Vagina (tissue), 2 donors: Measurements from ENCODE around the gene PRIMA1. TPM values are rescaled to one million over a fixed set of nuclear protein-coding genes. Genes with fewer than 3 reads are reported as not detected.

ENCODE experiments used
- DNase-seq, 2 donors: peaks; one replicate each; pipeline ENCODE4 v3.0.0-alpha.2; 2017; ENCODE audit errors: extremely low spot score in 2 of 2
- H3K27ac ChIP-seq: fragments of 200-600 bp; sonication (generic); one replicate; pipeline ENCODE4 v1.5.1; 2019
- H3K27me3 ChIP-seq: fragments of 200-600 bp; sonication (generic); one replicate; pipeline ENCODE4 v1.5.1; 2019
- H3K36me3 ChIP-seq, 2 donors: fragments of 200-600 bp; sonication (generic); one replicate each; pipeline ENCODE4 v1.5.1; 2017 to 2019
- H3K4me1 ChIP-seq: fragments of 200-600 bp; sonication (generic); one replicate; pipeline ENCODE4 v1.5.1; 2019
- H3K4me3 ChIP-seq, 2 donors: fragments of 200-600 bp; sonication (generic); 1 replicate in 1 of 2; 2 replicates in 1 of 2; pipeline ENCODE4 v1.5.1; 2016 to 2019
- H3K9me3 ChIP-seq: fragments of 200-600 bp; sonication (generic); one replicate; pipeline ENCODE4 v1.5.1; 2019
- POLR2A ChIP-seq, 2 donors: fragments of 450-650 bp; IDR thresholded peaks; one replicate each; pipeline ENCODE4 v1.6.1; 2017; ENCODE audit warnings: antibody characterized with exemption in 2 of 2, mild to moderate bottlenecking in 2 of 2, moderate library complexity in 2 of 2
- POLR2AphosphoS5 ChIP-seq, 2 donors: sonication (generic); formaldehyde crosslinking; IDR thresholded peaks; one replicate each; pipeline ENCODE4 v1.9.0; 2017; ENCODE audit warnings: antibody characterized with exemption in 2 of 2, mild to moderate bottlenecking in 2 of 2, low read depth in 1 of 2; ENCODE audit not compliant: insufficient read depth in 1 of 2
- intact Hi-C: fragments of 100-400 bp; cut with DNase I; formaldehyde crosslinking; loops from one replicate; pipeline ENCODE4 v1.15.1; 2023
- total RNA-seq: library from RNA; depleted of rRNA; stranded (reverse); fragments of >200 nt; gene quantifications from one replicate; pipeline ENCODE4 v1.2.3, GENCODE V29; 2016
- TF ChIP-seq, protein P1 (sequence below), 3 experiments: fragments of 450-650 bp in 2 of 3; fragments of 200-600 bp in 1 of 3; sonication (generic) in 1 of 3; IDR thresholded peaks; one replicate each; pipeline ENCODE4 v1.5.1; 2017 to 2019; ENCODE audit warnings: antibody characterized with exemption in 3 of 3, mild to moderate bottlenecking in 2 of 3, moderate library complexity in 2 of 3

The PRIMA1 gene
- total RNA-seq, 1 donor from 2014 or later, result 6.1 TPM

DNA sequence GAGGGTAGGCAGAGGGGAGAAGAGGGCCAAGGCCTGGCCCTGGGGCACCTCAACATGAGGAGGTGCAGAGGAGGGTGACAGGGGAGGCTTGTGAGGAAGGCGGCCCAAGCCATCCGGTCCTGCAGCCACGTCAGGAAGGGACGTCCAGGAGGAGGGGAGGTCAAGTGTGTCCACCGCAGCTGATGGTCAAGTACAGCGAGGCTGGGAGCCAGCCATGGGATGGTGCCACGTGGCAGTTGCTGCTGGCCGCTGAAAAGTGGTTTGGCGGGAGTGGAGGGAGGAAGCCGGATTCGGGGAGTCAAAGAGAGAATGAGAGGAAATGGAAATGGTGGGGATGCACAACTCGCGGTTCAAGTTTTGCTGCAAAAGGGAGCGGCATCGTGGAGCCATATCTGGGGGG, 41.2 kb downstream of the PRIMA1 start:
- H3K4me3 ChIP-seq, result no peak overlapping the region
- H3K4me1 ChIP-seq, result no peaks in the 10 kb centered on the region
- intact Hi-C loops, result no loop called here
- no peaks in the 10 kb centered on the region for H3K36me3 ChIP-seq
- H3K27me3 ChIP-seq, result no peaks in the 10 kb centered on the region
- TF ChIP-seq POLR2AphosphoS5 (IDR thresholded peaks at IDR 0.05; ENCODE audit: insufficient read depth in 1 of 2, low read depth in 1 of 2), result no peak
- no peak for TF ChIP-seq POLR2A (IDR thresholded peaks at IDR 0.05)
- TF ChIP-seq, protein P1, sequence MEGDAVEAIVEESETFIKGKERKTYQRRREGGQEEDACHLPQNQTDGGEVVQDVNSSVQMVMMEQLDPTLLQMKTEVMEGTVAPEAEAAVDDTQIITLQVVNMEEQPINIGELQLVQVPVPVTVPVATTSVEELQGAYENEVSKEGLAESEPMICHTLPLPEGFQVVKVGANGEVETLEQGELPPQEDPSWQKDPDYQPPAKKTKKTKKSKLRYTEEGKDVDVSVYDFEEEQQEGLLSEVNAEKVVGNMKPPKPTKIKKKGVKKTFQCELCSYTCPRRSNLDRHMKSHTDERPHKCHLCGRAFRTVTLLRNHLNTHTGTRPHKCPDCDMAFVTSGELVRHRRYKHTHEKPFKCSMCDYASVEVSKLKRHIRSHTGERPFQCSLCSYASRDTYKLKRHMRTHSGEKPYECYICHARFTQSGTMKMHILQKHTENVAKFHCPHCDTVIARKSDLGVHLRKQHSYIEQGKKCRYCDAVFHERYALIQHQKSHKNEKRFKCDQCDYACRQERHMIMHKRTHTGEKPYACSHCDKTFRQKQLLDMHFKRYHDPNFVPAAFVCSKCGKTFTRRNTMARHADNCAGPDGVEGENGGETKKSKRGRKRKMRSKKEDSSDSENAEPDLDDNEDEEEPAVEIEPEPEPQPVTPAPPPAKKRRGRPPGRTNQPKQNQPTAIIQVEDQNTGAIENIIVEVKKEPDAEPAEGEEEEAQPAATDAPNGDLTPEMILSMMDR (IDR thresholded peaks at IDR 0.05), result no peak
- H3K9me3 ChIP-seq, result no peaks in the 10 kb centered on the region
- DNase-seq, result no peak
- no peak overlapping the region for H3K27ac ChIP-seq

DNA sequence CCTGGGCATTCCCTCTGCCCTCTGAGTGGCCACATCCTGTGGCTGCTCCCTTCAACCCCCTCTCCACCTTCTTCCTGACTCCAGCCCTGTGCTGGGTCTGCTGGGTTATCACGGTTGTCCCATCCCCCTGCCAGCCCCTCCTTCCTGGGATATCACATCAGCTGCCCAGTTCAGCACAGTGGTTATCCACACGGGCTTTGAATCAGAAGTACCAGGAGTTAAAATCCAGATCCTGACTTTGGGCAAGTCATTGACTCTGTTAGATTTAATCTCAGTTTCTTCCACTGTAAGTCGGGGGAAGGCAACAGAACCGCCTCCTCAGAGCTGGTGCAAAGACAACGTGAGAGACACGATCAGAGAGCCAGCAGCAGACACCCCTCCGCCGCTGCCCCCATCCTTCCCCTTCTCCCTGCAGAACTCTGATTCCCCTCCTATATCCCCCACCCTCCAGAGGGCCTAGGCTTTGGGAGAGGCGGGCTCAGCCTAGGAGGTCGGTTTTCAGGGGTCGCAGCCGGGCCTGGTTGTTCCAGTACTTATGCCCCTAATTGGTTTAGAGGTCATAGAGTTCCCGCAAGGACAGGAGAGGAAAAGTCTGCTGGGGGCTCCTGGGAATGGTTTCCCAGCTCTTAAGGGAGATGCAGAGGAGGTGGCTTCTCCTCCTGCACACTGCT, 42.5 kb downstream of the PRIMA1 start:
- Histone ChIP-seq H3K27ac (no peak overlapping the region), H3K4me3 (no peak overlapping the region)

DNA sequence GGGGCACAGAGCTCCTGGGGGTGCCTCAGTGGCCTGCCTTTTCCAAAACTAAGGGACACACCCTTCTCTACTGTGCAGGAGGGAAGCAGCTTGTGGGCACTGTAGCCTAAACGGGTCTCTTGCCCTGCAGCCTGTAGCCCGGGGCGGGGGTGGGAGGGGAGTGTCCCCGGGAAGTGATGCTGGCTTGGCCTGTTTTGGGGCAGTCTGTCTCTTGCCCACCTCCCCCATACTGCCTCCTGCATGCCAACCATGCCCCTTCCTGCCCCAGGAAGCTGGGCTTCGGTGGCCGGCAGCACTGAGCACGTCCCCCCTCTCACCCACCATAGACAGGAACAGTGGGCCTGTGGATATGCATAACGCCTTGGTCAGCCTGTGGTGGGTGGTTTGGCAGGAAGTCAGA, 43.4 kb downstream of the PRIMA1 start:
- no peaks in the 10 kb centered on the region for H3K36me3 ChIP-seq
- H3K4me1 ChIP-seq, result no peaks in the 10 kb centered on the region
- H3K27ac ChIP-seq, result no peak overlapping the region
- no peak for DNase-seq
- no peak overlapping the region for H3K4me3 ChIP-seq
- intact Hi-C loops, result no loop called here
- no peaks in the 10 kb centered on the region for H3K27me3 ChIP-seq
- TF ChIP-seq POLR2AphosphoS5 (IDR thresholded peaks at IDR 0.05; ENCODE audit: insufficient read depth in 1 of 2, low read depth in 1 of 2), result no peak
- no peak for TF ChIP-seq POLR2A (IDR thresholded peaks at IDR 0.05)
- TF ChIP-seq, protein P1 (IDR thresholded peaks at IDR 0.05), result no peak
- H3K9me3 ChIP-seq, result no peaks in the 10 kb centered on the region

More for the DNA sequence above, 42.5 kb downstream of the PRIMA1 start:
- TF ChIP-seq POLR2A (IDR thresholded peaks at IDR 0.05) (no peak), POLR2AphosphoS5 (IDR thresholded peaks at IDR 0.05; ENCODE audit: insufficient read depth in 1 of 2, low read depth in 1 of 2) (no peak)
- TF ChIP-seq, protein P1 (IDR thresholded peaks at IDR 0.05), result no peak
- Histone ChIP-seq H3K27me3 (no peaks in the 10 kb centered on the region), H3K4me1 (no peaks in the 10 kb centered on the region), H3K36me3 (no peaks in the 10 kb centered on the region), H3K9me3 (no peaks in the 10 kb centered on the region)
- intact Hi-C loops, result no loop called here
- no peak for DNase-seq

DNA sequence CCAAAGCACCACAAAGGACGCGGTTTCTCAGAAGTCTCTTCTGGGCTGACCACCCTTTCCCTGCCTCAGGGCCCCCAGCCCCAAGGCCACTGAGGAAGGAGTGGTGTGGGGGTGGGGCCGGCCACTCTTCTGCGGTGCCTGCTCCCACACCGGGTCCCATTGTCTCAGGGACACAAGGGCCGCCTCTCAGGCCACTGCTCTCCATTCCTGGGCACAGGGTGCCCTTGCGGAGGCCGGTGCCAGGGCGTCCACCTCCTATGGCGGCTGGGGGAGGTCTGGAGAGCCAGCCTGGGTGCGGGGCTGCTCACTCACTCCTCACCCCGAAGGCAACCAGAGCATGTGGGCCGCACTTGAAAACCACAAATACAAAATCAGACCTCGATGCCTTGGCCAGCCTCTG, 44.1 kb downstream of the PRIMA1 start:
- Histone ChIP-seq H3K36me3 (no peaks in the 10 kb centered on the region), H3K4me3 (no peak overlapping the region), H3K9me3 (no peaks in the 10 kb centered on the region), H3K27me3 (no peaks in the 10 kb centered on the region), H3K27ac (no peak overlapping the region), H3K4me1 (no peaks in the 10 kb centered on the region)
- DNase-seq, result no peak
- TF ChIP-seq POLR2AphosphoS5 (IDR thresholded peaks at IDR 0.05; ENCODE audit: insufficient read depth in 1 of 2, low read depth in 1 of 2) (no peak), POLR2A (IDR thresholded peaks at IDR 0.05) (no peak)
- TF ChIP-seq, protein P1 (IDR thresholded peaks at IDR 0.05), result no peak
- intact Hi-C loops, result no loop called here

- no peaks in the 10 kb centered on the region for H3K27me3 ChIP-seq
- no peaks in the 10 kb centered on the region for H3K4me1 ChIP-seq
- H3K36me3 ChIP-seq, result no peaks in the 10 kb centered on the region
- H3K27ac ChIP-seq, result peak overlapping the region; percentile 1
- no peak overlapping the region for H3K4me3 ChIP-seq
- no peaks in the 10 kb centered on the region for H3K9me3 ChIP-seq
- DNase-seq, result no peak
- intact Hi-C loops, result no loop called here
- TF ChIP-seq POLR2AphosphoS5 (IDR thresholded peaks at IDR 0.05; ENCODE audit: insufficient read depth in 1 of 2, low read depth in 1 of 2) (no peak), POLR2A (IDR thresholded peaks at IDR 0.05) (no peak)
- TF ChIP-seq, protein P1 (IDR thresholded peaks at IDR 0.05), result no peak
These were observed 44.8 kb downstream of the PRIMA1 start for GRCh38 chr14:93743270-93744060.
